ENCODE results near the gene AP3B1.
"Not testable (repeated sequence)": the region's sequence is repeated elsewhere in the genome, so short reads cannot be mapped to it uniquely, and the experiment has no call there.

Gene AP3B1

DNA sequence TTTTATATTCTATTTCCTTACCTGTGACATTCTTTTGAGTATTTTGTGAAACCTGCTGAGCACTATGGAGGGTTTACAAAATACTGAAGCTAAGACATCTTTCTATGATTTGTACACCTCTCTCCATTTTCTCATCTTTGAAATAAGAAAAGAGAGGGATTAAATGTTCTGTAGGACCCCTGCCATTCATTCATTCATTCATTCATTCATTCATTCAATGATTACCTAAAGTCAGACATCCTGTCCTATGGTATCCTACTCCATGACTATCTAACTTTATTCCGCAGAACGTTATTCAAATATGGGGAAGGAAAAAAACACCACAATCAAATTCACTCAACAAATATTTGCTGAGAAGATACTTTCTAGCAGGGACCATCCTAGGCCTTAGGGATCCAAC lies 51.4 kb downstream of the AP3B1 start:
- no peak for DNase-seq

DNA sequence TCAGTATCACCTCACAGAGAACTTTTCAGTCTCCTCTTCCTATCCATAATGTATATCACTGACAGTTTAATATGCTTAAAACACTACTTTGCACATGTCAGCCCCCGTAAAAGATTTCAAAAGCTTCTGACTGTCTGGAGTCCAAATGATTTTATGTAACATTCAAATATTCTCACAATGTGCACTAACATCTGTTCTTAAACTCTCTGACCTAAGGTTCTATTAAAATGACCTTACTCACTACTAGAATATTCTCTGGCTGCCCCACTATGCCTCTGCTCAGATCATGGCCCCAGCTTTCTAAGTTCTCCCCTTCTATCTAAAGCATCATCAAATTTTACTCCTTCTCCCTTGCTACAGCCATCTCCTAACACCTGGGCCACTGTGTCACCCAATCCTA lies 52.5 kb downstream of the AP3B1 start:
- no peak for DNase-seq

- no peak for DNase-seq
Measured at GRCh38 chr5:78237911-78238310, 56.6 kb downstream of the AP3B1 start.

DNA sequence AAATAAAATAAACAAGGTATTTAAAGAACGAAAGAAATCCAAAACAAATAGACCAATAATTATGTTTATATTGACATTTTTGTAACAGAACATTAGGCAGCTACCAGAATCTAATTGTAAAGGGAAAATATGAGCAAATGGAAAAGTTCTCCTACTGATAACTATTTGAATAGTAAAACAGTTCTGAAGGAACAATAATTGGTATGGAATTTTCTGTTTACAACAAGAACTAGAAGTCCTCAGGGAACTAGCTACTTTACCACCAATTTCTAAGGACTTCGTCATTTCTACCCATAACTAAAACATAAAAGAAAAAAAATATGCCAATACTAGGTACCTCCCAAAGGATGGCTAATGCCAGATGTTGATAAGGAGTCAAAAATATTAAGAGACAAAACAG lies 58.5 kb downstream of the AP3B1 start:
- no peak for DNase-seq

GRCh38 chr5:78235289-78235688 lies 59.2 kb downstream of the AP3B1 start:
- DNase-seq: no peak

DNA sequence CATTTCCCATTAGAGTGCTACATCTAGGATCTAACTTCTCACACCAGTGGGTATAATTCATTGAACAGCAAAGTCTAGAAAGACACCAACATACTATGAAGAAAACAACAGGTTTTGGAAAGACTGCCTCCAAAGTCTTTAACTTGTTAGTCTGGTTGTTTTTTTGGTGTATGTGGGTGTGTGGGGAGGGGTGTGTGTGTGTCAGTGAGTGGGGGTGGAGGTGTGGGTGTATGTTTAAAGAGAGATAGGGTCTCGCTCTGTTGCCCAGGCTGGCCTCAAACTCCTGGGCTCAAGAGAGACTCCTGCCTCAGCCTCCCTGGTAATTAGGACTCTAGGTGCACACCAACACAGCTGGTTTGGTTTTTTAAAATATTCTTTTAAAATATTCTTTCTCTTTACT lies 59.7 kb downstream of the AP3B1 start:
- no peak for DNase-seq

- no peak for DNase-seq
Measured at GRCh38 chr5:78232163-78232562, 62.3 kb downstream of the AP3B1 start.

GRCh38 chr5:78224358-78224757 lies 70.1 kb downstream of the AP3B1 start:
- no peak for DNase-seq

GRCh38 chr5:78221964-78222451 lies 72.5 kb downstream of the AP3B1 start:
- DNase-seq: no peak

DNA sequence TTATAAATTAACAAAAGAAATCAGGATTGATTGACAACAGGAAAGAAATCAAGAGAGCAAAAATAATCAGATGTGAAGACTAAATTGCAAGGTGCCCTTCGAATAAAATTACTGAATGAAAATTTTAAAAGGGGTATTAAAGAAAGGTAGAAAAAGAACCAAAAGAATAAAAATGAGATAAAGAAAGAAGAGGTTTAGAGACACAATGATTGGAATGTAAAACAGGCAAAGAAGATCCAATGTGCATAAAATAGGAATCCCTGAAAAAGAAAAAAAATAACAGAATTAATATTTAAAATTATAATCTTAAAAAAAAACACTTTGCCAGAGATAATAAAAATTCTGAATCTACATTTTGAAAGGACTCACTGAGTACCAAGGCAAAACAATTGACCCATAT lies 73.0 kb downstream of the AP3B1 start:
- no peak for DNase-seq

- no peak for DNase-seq
Measured at GRCh38 chr5:78215972-78216371, 78.5 kb downstream of the AP3B1 start.

DNA sequence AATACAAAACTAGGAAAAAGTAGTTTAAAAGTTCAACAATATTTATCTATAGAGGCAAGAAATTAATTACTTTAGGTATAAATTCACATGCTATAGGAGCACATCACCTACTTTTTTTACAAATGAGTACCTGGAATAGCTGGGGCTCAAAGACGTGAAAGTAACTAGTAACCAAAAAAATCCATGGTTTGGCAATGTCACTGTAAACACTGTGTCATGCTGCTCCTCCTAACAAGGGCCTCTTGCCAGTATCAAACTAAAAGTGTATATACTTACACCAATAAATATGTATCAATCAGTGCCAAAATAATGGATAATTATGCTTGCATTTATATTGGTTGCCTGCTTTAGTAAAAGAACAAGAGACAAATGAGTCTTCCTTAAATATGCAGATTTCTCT lies 78.9 kb downstream of the AP3B1 start:
- DNase-seq: no peak

- DNase-seq: no peak
Measured at GRCh38 chr5:78213799-78214198, 80.7 kb downstream of the AP3B1 start.

GRCh38 chr5:78211052-78211451 lies 83.4 kb downstream of the AP3B1 start:
- DNase-seq: no peak

GRCh38 chr5:78204241-78204640 lies 90.3 kb downstream of the AP3B1 start:
- DNase-seq: no peak

GRCh38 chr5:78203815-78204214 lies 90.7 kb downstream of the AP3B1 start:
- no peak for DNase-seq

DNA sequence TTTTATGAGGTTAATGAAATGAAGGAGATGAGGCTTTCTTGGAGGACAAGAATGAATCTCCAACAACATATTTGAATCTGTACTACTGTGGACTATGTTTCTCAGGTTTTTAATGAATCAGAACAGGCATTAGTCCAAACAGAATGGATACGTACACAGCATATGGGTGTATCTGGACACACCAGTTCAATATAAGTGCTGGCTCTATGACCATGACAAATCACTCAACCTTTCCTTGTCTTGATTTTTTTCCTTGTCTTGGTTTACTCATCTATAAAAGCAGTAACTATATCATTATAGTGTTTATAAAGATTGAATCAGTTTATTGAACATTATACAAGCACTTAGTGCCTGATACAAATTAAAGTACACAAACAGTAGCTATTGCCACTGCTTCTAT lies 104.1 kb downstream of the AP3B1 start:
- DNase-seq: no peak

- not testable (repeated sequence) for DNase-seq
Measured at GRCh38 chr5:78188681-78189080, 105.8 kb downstream of the AP3B1 start.

DNA sequence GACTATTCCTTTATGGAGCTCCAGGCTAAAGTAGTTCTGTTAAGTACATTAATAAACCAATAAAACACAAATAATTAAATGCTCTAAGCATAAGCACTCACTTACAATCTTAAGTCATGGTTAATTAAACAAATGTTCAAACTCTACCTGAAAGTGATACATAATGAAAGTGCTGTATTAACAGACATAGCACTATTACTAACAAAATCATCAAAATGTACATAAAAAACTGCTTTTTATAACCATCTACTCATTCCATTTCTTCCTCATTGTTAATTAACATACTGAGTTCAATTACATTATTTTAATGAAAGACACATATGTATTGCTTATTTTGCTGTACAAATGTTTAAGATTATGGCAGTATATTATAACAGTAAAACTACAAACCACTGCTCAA lies 107.3 kb downstream of the AP3B1 start:
- no peak for DNase-seq

DNA sequence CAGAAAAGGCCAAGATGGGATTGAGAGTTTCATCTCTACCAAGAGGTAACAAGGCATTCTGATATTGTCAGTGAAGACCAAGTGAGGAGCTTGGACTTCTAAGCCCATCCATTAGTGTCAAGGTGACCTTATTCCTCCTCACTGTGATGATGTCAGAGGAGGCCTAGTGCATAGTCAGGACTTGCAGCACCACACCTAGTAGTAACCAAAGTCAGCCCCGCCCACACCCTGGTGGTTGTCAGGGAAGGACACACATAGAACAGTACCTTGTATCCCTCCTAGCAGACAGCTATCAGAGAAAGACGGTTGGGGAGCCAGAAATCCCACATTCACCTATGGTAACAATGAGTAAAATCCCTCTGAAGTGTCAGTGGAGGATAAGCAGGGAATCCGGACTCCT lies 111.7 kb downstream of the AP3B1 start:
- peak; percentile 10 for DNase-seq

DNA sequence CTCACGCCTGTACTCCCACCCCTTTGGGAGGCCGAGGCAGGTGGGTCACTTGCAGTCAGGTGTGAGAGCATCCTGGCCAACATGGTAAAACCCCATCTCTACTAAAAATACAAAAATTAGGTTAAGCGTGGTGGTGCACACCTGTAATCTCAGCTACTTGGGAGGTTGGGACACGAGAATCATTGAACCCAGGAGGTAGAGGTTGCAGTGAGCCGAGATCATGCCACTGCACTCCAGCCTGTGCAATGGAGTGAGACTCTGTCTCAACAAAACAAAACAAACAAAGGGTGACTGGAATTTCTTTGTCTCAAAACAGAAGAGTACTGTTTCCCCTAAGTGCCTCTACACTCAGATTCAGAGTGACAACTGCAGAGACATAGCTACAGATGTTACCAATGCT lies 116.1 kb downstream of the AP3B1 start:
- DNase-seq: no peak

GRCh38 chr5:78170335-78170734 lies 124.2 kb downstream of the AP3B1 start:
- not testable (repeated sequence) for DNase-seq

GRCh38 chr5:78162253-78162862 lies 132.1 kb downstream of the AP3B1 start:
- DNase-seq: no peak

- DNase-seq: no peak
Measured at GRCh38 chr5:78157001-78157400, 137.5 kb downstream of the AP3B1 start.

GRCh38 chr5:78151594-78152271 lies 142.8 kb downstream of the AP3B1 start:
- no peak for DNase-seq
